Measurements from ENCODE around the gene SUMO3.

SUMO3 gene

GRCh38 chr21:44817914-44818639 is at the start of gene SUMO3:
Gene SUMO3, minus strand, starts transcription at chr21:44818062. Its CDS starts 94 bp downstream, at chr21:44817968.
- peak; percentile 93 for DNase-seq
- H3K27ac Mint-ChIP-seq: peak within 1 kb of the TSS; percentile 40
- H3K9me3 Mint-ChIP-seq: peaks cover 11% of the 10 kb centered on the region
- H3K36me3 Mint-ChIP-seq (ENCODE audit: low read depth): peaks cover 20% of the 10 kb centered on the region
- no peaks in the 10 kb centered on the region for H3K27me3 Mint-ChIP-seq
- H3K4me1 Mint-ChIP-seq (ENCODE audit: low read depth): peaks cover 18% of the 10 kb centered on the region
- peak within 1 kb of the TSS; percentile 80 for H3K4me3 Mint-ChIP-seq

GRCh38 chr21:44867464-44867863 is 49.6 kb upstream of the SUMO3 start:
- Mint-ChIP-seq H3K4me1 (ENCODE audit: low read depth) (peaks cover 90% of the 10 kb centered on the region), H3K27ac (peak overlapping the region; percentile 93), H3K36me3 (ENCODE audit: low read depth) (peaks cover 46% of the 10 kb centered on the region), H3K27me3 (no peaks in the 10 kb centered on the region), H3K9me3 (no peaks in the 10 kb centered on the region), H3K4me3 (no peak overlapping the region)
- no peak for DNase-seq

- Mint-ChIP-seq H3K4me1 (ENCODE audit: low read depth) (peaks cover 86% of the 10 kb centered on the region), H3K9me3 (no peaks in the 10 kb centered on the region)
Observed at GRCh38 chr21:44866780-44867179, 48.9 kb upstream of the SUMO3 start.

GRCh38 chr21:44865561-44866280 is 47.9 kb upstream of the SUMO3 start:
- Mint-ChIP-seq H3K4me3 (peak overlapping the region; percentile 59), H3K4me1 (ENCODE audit: low read depth) (peaks cover 80% of the 10 kb centered on the region), H3K27ac (peak overlapping the region; percentile 93), H3K36me3 (ENCODE audit: low read depth) (peaks cover 57% of the 10 kb centered on the region), H3K9me3 (no peaks in the 10 kb centered on the region), H3K27me3 (no peaks in the 10 kb centered on the region)
- no peak for DNase-seq

More at GRCh38 chr21:44866780-44867179, 48.9 kb upstream of the SUMO3 start:
- no peak for DNase-seq
- Mint-ChIP-seq H3K27me3 (no peaks in the 10 kb centered on the region), H3K36me3 (ENCODE audit: low read depth) (peaks cover 48% of the 10 kb centered on the region), H3K27ac (peak overlapping the region; percentile 93), H3K4me3 (no peak overlapping the region)

GRCh38 chr21:44862869-44863685 is 45.2 kb upstream of the SUMO3 start:
- Mint-ChIP-seq H3K9me3 (no peaks in the 10 kb centered on the region), H3K36me3 (ENCODE audit: low read depth) (peaks cover 77% of the 10 kb centered on the region), H3K27ac (peak overlapping the region; percentile 31), H3K4me1 (ENCODE audit: low read depth) (peaks cover 59% of the 10 kb centered on the region), H3K27me3 (no peaks in the 10 kb centered on the region), H3K4me3 (no peak overlapping the region)
- DNase-seq: no peak

- H3K27me3 Mint-ChIP-seq: no peaks in the 10 kb centered on the region
- peaks cover 44% of the 10 kb centered on the region for H3K4me1 Mint-ChIP-seq (ENCODE audit: low read depth)
- H3K27ac Mint-ChIP-seq: no peak overlapping the region
- H3K9me3 Mint-ChIP-seq: no peaks in the 10 kb centered on the region
- peaks cover 84% of the 10 kb centered on the region for H3K36me3 Mint-ChIP-seq (ENCODE audit: low read depth)
- no peak for DNase-seq
- H3K4me3 Mint-ChIP-seq: no peak overlapping the region
Observed at GRCh38 chr21:44858791-44859190, 40.9 kb upstream of the SUMO3 start.

GRCh38 chr21:44858291-44858690 is 40.4 kb upstream of the SUMO3 start:
- no peak for DNase-seq
- Mint-ChIP-seq H3K27me3 (no peaks in the 10 kb centered on the region), H3K4me3 (no peak overlapping the region), H3K27ac (peak overlapping the region; percentile 31), H3K36me3 (ENCODE audit: low read depth) (peaks cover 83% of the 10 kb centered on the region), H3K9me3 (no peaks in the 10 kb centered on the region), H3K4me1 (ENCODE audit: low read depth) (peaks cover 44% of the 10 kb centered on the region)

GRCh38 chr21:44857127-44857892 is 39.4 kb upstream of the SUMO3 start:
- Mint-ChIP-seq H3K4me1 (ENCODE audit: low read depth) (peaks cover 47% of the 10 kb centered on the region), H3K27me3 (no peaks in the 10 kb centered on the region), H3K27ac (peak overlapping the region; percentile 11), H3K36me3 (ENCODE audit: low read depth) (peaks cover 86% of the 10 kb centered on the region), H3K9me3 (no peaks in the 10 kb centered on the region), H3K4me3 (no peak overlapping the region)
- DNase-seq: no peak

GRCh38 chr21:44856131-44856530 is 38.3 kb upstream of the SUMO3 start:
- Mint-ChIP-seq H3K4me1 (ENCODE audit: low read depth) (peaks cover 50% of the 10 kb centered on the region), H3K36me3 (ENCODE audit: low read depth) (peaks cover 88% of the 10 kb centered on the region), H3K27ac (peak overlapping the region; percentile 69), H3K9me3 (no peaks in the 10 kb centered on the region), H3K27me3 (no peaks in the 10 kb centered on the region), H3K4me3 (no peak overlapping the region)
- DNase-seq: no peak

GRCh38 chr21:44855572-44855971 is 37.7 kb upstream of the SUMO3 start:
- DNase-seq: no peak
- H3K27ac Mint-ChIP-seq: peak overlapping the region; percentile 77
- H3K36me3 Mint-ChIP-seq (ENCODE audit: low read depth): peaks cover 90% of the 10 kb centered on the region

GRCh38 chr21:44854664-44855446 is 37.0 kb upstream of the SUMO3 start:
- peaks cover 50% of the 10 kb centered on the region for H3K4me1 Mint-ChIP-seq (ENCODE audit: low read depth)
- H3K9me3 Mint-ChIP-seq: no peaks in the 10 kb centered on the region
- H3K27me3 Mint-ChIP-seq: no peaks in the 10 kb centered on the region
- peak overlapping the region; percentile 77 for H3K27ac Mint-ChIP-seq
- H3K4me3 Mint-ChIP-seq: no peak overlapping the region
- DNase-seq: peak; percentile 42
- peaks cover 91% of the 10 kb centered on the region for H3K36me3 Mint-ChIP-seq (ENCODE audit: low read depth)

More at GRCh38 chr21:44855572-44855971, 37.7 kb upstream of the SUMO3 start:
- no peaks in the 10 kb centered on the region for H3K27me3 Mint-ChIP-seq
- no peak overlapping the region for H3K4me3 Mint-ChIP-seq
- H3K4me1 Mint-ChIP-seq (ENCODE audit: low read depth): peaks cover 53% of the 10 kb centered on the region
- no peaks in the 10 kb centered on the region for H3K9me3 Mint-ChIP-seq

- Mint-ChIP-seq H3K9me3 (no peaks in the 10 kb centered on the region), H3K27ac (peak overlapping the region; percentile 77), H3K4me1 (ENCODE audit: low read depth) (peaks cover 50% of the 10 kb centered on the region), H3K4me3 (no peak overlapping the region), H3K36me3 (ENCODE audit: low read depth) (peaks cover 91% of the 10 kb centered on the region), H3K27me3 (no peaks in the 10 kb centered on the region)
- no peak for DNase-seq
Observed at GRCh38 chr21:44854391-44854663, 36.5 kb upstream of the SUMO3 start.

GRCh38 chr21:44853601-44854390 is 35.9 kb upstream of the SUMO3 start:
- Mint-ChIP-seq H3K9me3 (no peaks in the 10 kb centered on the region), H3K27ac (peak overlapping the region; percentile 77), H3K4me3 (no peak overlapping the region), H3K27me3 (no peaks in the 10 kb centered on the region), H3K4me1 (ENCODE audit: low read depth) (peaks cover 50% of the 10 kb centered on the region), H3K36me3 (ENCODE audit: low read depth) (peaks cover 89% of the 10 kb centered on the region)
- no peak for DNase-seq
